Stimulated activated CD8-positive, alpha-beta memory T cell treated with anti-CD3 and anti-CD28 coated beads, Interleukin-12 subunit alpha, Interleukin-12 subunit beta, amount 100 ng/mL, for 4 hours (primary cell): ENCODE data around the gene PRDM12.

Experiments
- DNase-seq: peaks from one replicate; pipeline ENCODE4 v3.0.0-alpha.2; 2020; ENCODE audit warnings: low read depth

The PRDM12 gene

GRCh38 chr9:130664251-130665028 lies at the start of gene PRDM12:
Gene PRDM12, plus strand, starts transcription at chr9:130664594. Its CDS starts 60 bp downstream, at chr9:130664654.
- no peak for DNase-seq

GRCh38 chr9:130616451-130616850 lies 47.9 kb upstream of the PRDM12 start:
- DNase-seq, result no peak

- no peak for DNase-seq
These were observed 40.9 kb upstream of the PRDM12 start for GRCh38 chr9:130623466-130623865.

- no peak for DNase-seq
These were observed 40.2 kb upstream of the PRDM12 start for GRCh38 chr9:130624154-130624553.

GRCh38 chr9:130626249-130626996 lies 38.0 kb upstream of the PRDM12 start:
- DNase-seq, result no peak

GRCh38 chr9:130627051-130627450 lies 37.3 kb upstream of the PRDM12 start:
- no peak for DNase-seq

- DNase-seq, result no peak
These were observed 36.2 kb upstream of the PRDM12 start for GRCh38 chr9:130627896-130628792.

GRCh38 chr9:130629443-130630070 lies 34.8 kb upstream of the PRDM12 start:
- no peak for DNase-seq

GRCh38 chr9:130630071-130630450 lies 34.3 kb upstream of the PRDM12 start:
- no peak for DNase-seq

- no peak for DNase-seq
These were observed 33.7 kb upstream of the PRDM12 start for GRCh38 chr9:130630506-130631330.

- no peak for DNase-seq
These were observed 32.9 kb upstream of the PRDM12 start for GRCh38 chr9:130631331-130632080.

- no peak for DNase-seq
These were observed 32.2 kb upstream of the PRDM12 start for GRCh38 chr9:130632081-130632710.

- DNase-seq, result no peak
These were observed 31.6 kb upstream of the PRDM12 start for GRCh38 chr9:130632841-130633240.

GRCh38 chr9:130633336-130634190 lies 30.8 kb upstream of the PRDM12 start:
- DNase-seq, result no peak

- DNase-seq, result no peak
These were observed 30.1 kb upstream of the PRDM12 start for GRCh38 chr9:130634191-130634768.

GRCh38 chr9:130634801-130635200 lies 29.6 kb upstream of the PRDM12 start:
- no peak for DNase-seq

GRCh38 chr9:130635306-130635705 lies 29.1 kb upstream of the PRDM12 start:
- no peak for DNase-seq
